Gastrocnemius medialis (tissue), 4 donors: ENCODE results near the gene CXADR. TPM values are rescaled to one million over a fixed set of nuclear protein-coding genes. Genes with fewer than 3 reads are reported as not detected.

Source experiments
- ATAC-seq, 2 donors: fragments of 150-250 bp; one replicate each; pipeline ENCODE4 v1.9.1; 2016
- DNase-seq, 2 donors: peaks; one replicate each; pipeline ENCODE4 v3.0.0-alpha.2; 2019
- H3K27ac ChIP-seq, 4 donors: fragments of 200-600 bp; sonication (generic); 1 replicate in 1 of 4; 2 replicates in 3 of 4; pipeline ENCODE4 v1.5.1; 2016 to 2018; ENCODE audit warnings: mild to moderate bottlenecking in 2 of 4, moderate library complexity in 1 of 4
- H3K27me3 ChIP-seq, 3 donors: fragments of 200-600 bp; sonication (generic) in 2 of 3; 1 replicate in 1 of 3; 2 replicates in 2 of 3; pipeline versions ENCODE4 v1.5.1 to v1.6.0; 2016 to 2019; ENCODE audit warnings: mild to moderate bottlenecking in 1 of 3, moderate library complexity in 1 of 3
- H3K36me3 ChIP-seq, 2 donors: fragments of 200-600 bp; sonication (generic) in 1 of 2; one replicate each; pipeline ENCODE4 v1.5.1; 2017 to 2018
- H3K4me1 ChIP-seq, 2 donors: fragments of 200-600 bp; sonication (generic) in 1 of 2; one replicate each; pipeline ENCODE4 v1.5.1; 2016 to 2017; ENCODE audit warnings: mild to moderate bottlenecking in 2 of 2
- H3K4me3 ChIP-seq, 4 donors: fragments of 200-600 bp; sonication (generic) in 3 of 4; 1 replicate in 1 of 4; 2 replicates in 3 of 4; pipeline ENCODE4 v1.5.1; 2016 to 2019; ENCODE audit warnings: mild to moderate bottlenecking in 2 of 4
- H3K9me3 ChIP-seq, 3 donors: fragments of 200-600 bp; sonication (generic) in 2 of 3; 1 replicate in 1 of 3; 2 replicates in 2 of 3; pipeline ENCODE4 v1.5.1; 2016 to 2019
- CTCF ChIP-seq, 5 experiments: fragments of 450-650 bp in 3 of 5; fragments of 200-600 bp in 2 of 5; sonication (generic) in 2 of 5; IDR thresholded peaks in 4 of 5; conservative IDR thresholded peaks in 1 of 5; 1 replicate in 4 of 5; 2 replicates in 1 of 5; pipeline ENCODE4 v1.5.1; 2016 to 2019; ENCODE audit warnings: antibody characterized with exemption in 5 of 5, mild to moderate bottlenecking in 3 of 5, moderate library complexity in 3 of 5
- POLR2A ChIP-seq, 2 donors: fragments of 450-650 bp; IDR thresholded peaks; one replicate each; pipeline ENCODE4 v1.6.1; 2017; ENCODE audit warnings: antibody characterized with exemption in 2 of 2, mild to moderate bottlenecking in 2 of 2, moderate library complexity in 2 of 2
- in situ Hi-C, 4 donors: fragments of 200-750 bp; cut with MboI; loops; one replicate each; pipeline versions ENCODE4 v1.15.0 to v1.8.0; 2017; ENCODE audit warnings: low sequenced_read_pairs in 4 of 4
- intact Hi-C: fragments of 100-400 bp; cut with DNase I; formaldehyde crosslinking; loops from one replicate; pipeline ENCODE4 v1.15.1; 2023; ENCODE audit warnings: low total_unique reads
- total RNA-seq, 4 donors: library from RNA; depleted of rRNA; stranded (reverse); fragments of >200 nt; gene quantifications; one replicate each; pipeline versions ENCODE4 v1.1.0 to v1.2.3, GENCODE V29; 2016

Gene CXADR
- total RNA-seq, 4 donors from 2014 or later = 0.35 to 0.68 TPM; not detected in 2

DNA sequence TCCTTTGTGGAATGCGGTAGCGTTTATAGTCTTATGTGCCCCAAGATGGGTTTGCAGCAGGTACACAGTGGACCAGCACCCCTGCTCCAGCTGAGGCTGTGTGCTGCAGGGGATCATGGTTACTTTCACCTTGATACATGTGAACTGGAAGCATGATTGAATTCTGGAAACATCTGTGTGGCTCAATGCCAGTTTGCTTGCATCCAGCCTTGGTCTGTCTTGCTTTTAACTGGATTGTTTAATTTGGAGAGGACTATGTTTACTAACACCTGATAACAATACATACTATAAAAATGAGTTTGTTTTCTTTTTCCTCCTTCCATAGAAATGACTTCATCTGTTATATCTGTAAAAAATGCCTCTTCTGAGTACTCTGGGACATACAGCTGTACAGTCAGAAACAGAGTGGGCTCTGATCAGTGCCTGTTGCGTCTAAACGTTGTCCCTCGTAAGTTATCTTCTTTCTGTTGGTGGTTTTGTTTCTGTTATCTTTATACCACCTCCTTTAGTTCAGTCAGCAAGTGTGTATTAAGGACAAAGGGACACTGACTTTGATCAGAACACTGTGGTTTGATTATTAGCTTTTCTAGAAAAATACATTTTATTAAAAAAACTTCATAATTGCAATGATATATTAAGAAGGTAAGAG lies 47.7 kb downstream of the CXADR start:
- TF ChIP-seq CTCF (IDR thresholded peaks at IDR 0.05 in 4 of 5, conservative IDR thresholded peaks at IDR 0.05 in 1 of 5) (no peak), POLR2A (IDR thresholded peaks at IDR 0.05) (no peak)
- in situ Hi-C loops = loop anchor here in 2 of 4 donors (25.0 kb wide), 1 partner anchor 173 kb away; no protein-coding TSS in a partner anchor
- Histone ChIP-seq H3K27ac (no peak overlapping the region), H3K4me1 (no peaks in the 10 kb centered on the region), H3K9me3 (no peaks in the 10 kb centered on the region), H3K36me3 (no peaks in the 10 kb centered on the region), H3K4me3 (no peak overlapping the region), H3K27me3 (no peaks in the 10 kb centered on the region)
- DNase-seq = no peak
- ATAC-seq = no peak
- intact Hi-C loops = no loop called here

GRCh38 chr21:17570786-17571185 lies 57.9 kb downstream of the CXADR start:
- DNase-seq (no peak), ATAC-seq (no peak)
- in situ Hi-C loops = loop anchor here in 2 of 4 donors (25.0 kb wide), 1 partner anchor 183 kb away; no protein-coding TSS in a partner anchor
- Histone ChIP-seq H3K9me3 (no peaks in the 10 kb centered on the region), H3K4me3 (no peak overlapping the region), H3K27me3 (no peaks in the 10 kb centered on the region), H3K36me3 (no peaks in the 10 kb centered on the region), H3K4me1 (no peaks in the 10 kb centered on the region), H3K27ac (no peak overlapping the region)
- intact Hi-C loops = no loop called here
- TF ChIP-seq POLR2A (IDR thresholded peaks at IDR 0.05) = no peak
- no peak for TF ChIP-seq CTCF (IDR thresholded peaks at IDR 0.05 in 4 of 5, conservative IDR thresholded peaks at IDR 0.05 in 1 of 5)

- ATAC-seq (no peak), DNase-seq (no peak)
- Histone ChIP-seq H3K36me3 (no peaks in the 10 kb centered on the region), H3K9me3 (no peaks in the 10 kb centered on the region), H3K27me3 (no peaks in the 10 kb centered on the region), H3K4me1 (no peaks in the 10 kb centered on the region), H3K4me3 (no peak overlapping the region), H3K27ac (no peak overlapping the region)
- intact Hi-C loops (no loop called here), in situ Hi-C loops (loop anchor here in 2 of 4 donors (25.0 kb wide), 1 partner anchor 185 kb away; no protein-coding TSS in a partner anchor)
- TF ChIP-seq CTCF (IDR thresholded peaks at IDR 0.05 in 4 of 5, conservative IDR thresholded peaks at IDR 0.05 in 1 of 5) (no peak), POLR2A (IDR thresholded peaks at IDR 0.05) (no peak)
Measured at GRCh38 chr21:17572431-17572830, 59.6 kb downstream of the CXADR start.

GRCh38 chr21:17575076-17575475 lies 62.2 kb downstream of the CXADR start:
- Histone ChIP-seq H3K4me1 (no peaks in the 10 kb centered on the region), H3K27me3 (no peaks in the 10 kb centered on the region), H3K4me3 (no peak overlapping the region), H3K36me3 (no peaks in the 10 kb centered on the region), H3K27ac (no peak overlapping the region), H3K9me3 (no peaks in the 10 kb centered on the region)
- intact Hi-C loops (no loop called here), in situ Hi-C loops (no loop called here)
- TF ChIP-seq CTCF (IDR thresholded peaks at IDR 0.05 in 4 of 5, conservative IDR thresholded peaks at IDR 0.05 in 1 of 5) (no peak), POLR2A (IDR thresholded peaks at IDR 0.05) (no peak)
- ATAC-seq (no peak), DNase-seq (no peak)
